ENCODE measurements around the gene GPR160.

- TF ChIP-seq POLR2A (IDR thresholded peaks at IDR 0.05): no peak
- TF ChIP-seq, protein P1, sequence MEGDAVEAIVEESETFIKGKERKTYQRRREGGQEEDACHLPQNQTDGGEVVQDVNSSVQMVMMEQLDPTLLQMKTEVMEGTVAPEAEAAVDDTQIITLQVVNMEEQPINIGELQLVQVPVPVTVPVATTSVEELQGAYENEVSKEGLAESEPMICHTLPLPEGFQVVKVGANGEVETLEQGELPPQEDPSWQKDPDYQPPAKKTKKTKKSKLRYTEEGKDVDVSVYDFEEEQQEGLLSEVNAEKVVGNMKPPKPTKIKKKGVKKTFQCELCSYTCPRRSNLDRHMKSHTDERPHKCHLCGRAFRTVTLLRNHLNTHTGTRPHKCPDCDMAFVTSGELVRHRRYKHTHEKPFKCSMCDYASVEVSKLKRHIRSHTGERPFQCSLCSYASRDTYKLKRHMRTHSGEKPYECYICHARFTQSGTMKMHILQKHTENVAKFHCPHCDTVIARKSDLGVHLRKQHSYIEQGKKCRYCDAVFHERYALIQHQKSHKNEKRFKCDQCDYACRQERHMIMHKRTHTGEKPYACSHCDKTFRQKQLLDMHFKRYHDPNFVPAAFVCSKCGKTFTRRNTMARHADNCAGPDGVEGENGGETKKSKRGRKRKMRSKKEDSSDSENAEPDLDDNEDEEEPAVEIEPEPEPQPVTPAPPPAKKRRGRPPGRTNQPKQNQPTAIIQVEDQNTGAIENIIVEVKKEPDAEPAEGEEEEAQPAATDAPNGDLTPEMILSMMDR (IDR thresholded peaks at IDR 0.05): no peak
- TF ChIP-seq EP300 (IDR thresholded peaks at IDR 0.05; ENCODE audit: low read depth): no peak
Observed at GRCh38 chr3:170083343-170083742, 45.5 kb downstream of the GPR160 start.

All from transverse colon (tissue), 3 donors.